HG03432 (cell line): ENCODE data around the gene CD40LG.

Experiments used
- ATAC-seq: cut with Tn5 transposase; IDR thresholded peaks from one replicate; pipeline ENCODE4 v1.9.1; 2021; ENCODE audit warnings: mild to moderate bottlenecking, moderate library complexity; ENCODE audit not compliant: unreplicated experiment

The CD40LG gene

GRCh38 chrX:136692271-136692670 lies 44.3 kb downstream of the CD40LG start:
- ATAC-seq, result no peak

GRCh38 chrX:136694431-136695087 lies 46.6 kb downstream of the CD40LG start:
- ATAC-seq, result peak; percentile 87

GRCh38 chrX:136697156-136697555 lies 49.2 kb downstream of the CD40LG start:
- ATAC-seq, result no peak

GRCh38 chrX:136708348-136708747 lies 60.4 kb downstream of the CD40LG start:
- no peak for ATAC-seq
